OCI-LY1 (cell line): ENCODE measurements around the gene PKD2L1.

Experiments
- H2AFZ ChIP-seq: fragments of 200-600 bp; sonication (generic), shearing (Covaris generic); 2 replicates; pipeline ENCODE4 v1.6.0; 2014; ENCODE audit warnings: antibody characterized with exemption, mild to moderate bottlenecking, low read length
- H3F3A ChIP-seq: fragments of 200-600 bp; sonication (generic), shearing (Covaris generic); 2 replicates; pipeline ENCODE4 v1.6.0; 2014; ENCODE audit warnings: mild to moderate bottlenecking, antibody characterized with exemption, low read length, moderate library complexity; ENCODE audit not compliant: insufficient read depth
- H3K27ac ChIP-seq: fragments of 200-600 bp; sonication (generic); 2 replicates; pipeline ENCODE4 v1.5.1; 2014; ENCODE audit warnings: low read length, mixed run types, mild to moderate bottlenecking, low read depth; ENCODE audit not compliant: poor library complexity, severe bottlenecking
- H3K27me3 ChIP-seq: fragments of 200-600 bp; sonication (generic); 2 replicates; pipeline ENCODE4 v1.6.0; 2014; ENCODE audit warnings: antibody characterized with exemption, mild to moderate bottlenecking, low read length, moderate library complexity; ENCODE audit not compliant: insufficient read depth
- H3K36me3 ChIP-seq: fragments of 200-600 bp; sonication (generic); 2 replicates; pipeline ENCODE4 v1.6.1; 2014; ENCODE audit warnings: mild to moderate bottlenecking, antibody characterized with exemption, low read length, moderate library complexity, mixed read lengths; ENCODE audit not compliant: insufficient read depth
- H3K4me1 ChIP-seq: fragments of 200-600 bp; sonication (generic); 2 replicates; pipeline ENCODE4 v1.5.1; 2014; ENCODE audit warnings: mild to moderate bottlenecking, low read length, moderate library complexity; ENCODE audit not compliant: insufficient read depth, severe bottlenecking
- H3K4me2 ChIP-seq: fragments of 200-600 bp; sonication (generic), shearing (Covaris generic); 2 replicates; pipeline ENCODE4 v1.6.1; 2014; ENCODE audit warnings: low read length
- H3K4me3 ChIP-seq: fragments of 200-600 bp; sonication (generic); 2 replicates; pipeline ENCODE4 v1.5.1; 2014; ENCODE audit warnings: low read length, low read depth, mild to moderate bottlenecking, mixed read lengths; ENCODE audit not compliant: poor library complexity, severe bottlenecking
- H3K79me2 ChIP-seq: fragments of 200-600 bp; shearing (Covaris generic); 2 replicates; pipeline ENCODE4 v1.6.1; 2016; ENCODE audit warnings: mixed run types, low read length, mixed read lengths; ENCODE audit not compliant: insufficient read depth
- H3K9ac ChIP-seq: fragments of 200-600 bp; sonication (generic), shearing (Covaris generic); 2 replicates; pipeline ENCODE4 v1.6.1; 2014; ENCODE audit warnings: mild to moderate bottlenecking, low read length, mixed read lengths
- H3K9me2 ChIP-seq: fragments of 200-600 bp; sonication (generic), shearing (Covaris generic); 2 replicates; pipeline ENCODE4 v1.6.1; 2014; ENCODE audit warnings: low read depth, mild to moderate bottlenecking, low read length, mixed read lengths
- H3K9me3 ChIP-seq: fragments of 200-600 bp; shearing (Covaris generic); 2 replicates; pipeline ENCODE4 v1.6.1; 2014; ENCODE audit warnings: low read length, mixed read lengths
- H4K20me1 ChIP-seq: fragments of 200-600 bp; sonication (generic), shearing (Covaris generic); 2 replicates; pipeline ENCODE4 v1.6.0; 2016; ENCODE audit warnings: mild to moderate bottlenecking, low read length; ENCODE audit not compliant: insufficient read depth
- EZH2 ChIP-seq: fragments of 200-600 bp; sonication (generic), shearing (Covaris generic); IDR thresholded peaks from 2 replicates; pipeline ENCODE4 v1.8.0; 2017; ENCODE audit warnings: borderline replicate concordance, mixed run types, mild to moderate bottlenecking, antibody characterized with exemption, low read length, moderate library complexity, mixed read lengths
- TF ChIP-seq, protein P1 (sequence below): fragments of 200-600 bp; sonication (generic), shearing (Covaris generic); IDR thresholded peaks from 2 replicates; pipeline ENCODE4 v1.5.1; 2017; ENCODE audit warnings: mild to moderate bottlenecking, antibody characterized with exemption, low read length, moderate library complexity, mixed read lengths

Gene PKD2L1

DNA sequence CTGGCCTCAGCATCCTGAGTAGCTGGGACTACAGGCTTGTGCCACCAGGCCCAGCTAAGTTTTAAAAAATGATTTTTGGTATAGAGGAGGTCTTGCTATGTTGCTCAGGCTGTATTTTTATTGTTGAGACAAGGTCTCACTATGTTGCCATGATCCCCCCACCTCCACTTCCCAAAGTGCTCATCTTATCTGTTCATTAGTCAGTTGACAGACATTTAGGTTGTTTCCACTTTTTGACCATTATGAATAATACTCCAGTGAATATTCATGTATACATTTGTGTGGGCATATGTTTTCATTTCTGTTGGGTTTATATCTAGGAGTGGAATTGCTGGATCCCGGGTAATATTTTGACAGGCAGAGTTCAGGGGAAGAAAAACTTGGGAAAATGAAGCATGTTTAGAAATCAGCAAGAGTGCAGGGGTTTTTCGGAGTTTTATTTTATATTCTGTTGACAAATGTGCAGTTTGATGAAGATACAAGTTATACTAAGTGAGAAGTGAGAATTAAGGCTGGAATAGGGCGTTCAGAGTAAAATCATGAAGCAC lies 14.3 kb upstream of the PKD2L1 start:
- Histone ChIP-seq H3K4me1 (peaks cover 25% of the 10 kb centered on the region), H2AFZ (no peak overlapping the region), H3K4me3 (no peak overlapping the region), H3K4me2 (no peak overlapping the region), H3K27me3 (no peaks in the 10 kb centered on the region), H3F3A (no peaks in the 10 kb centered on the region), H4K20me1 (no peaks in the 10 kb centered on the region), H3K9me3 (no peaks in the 10 kb centered on the region), H3K9ac (no peak overlapping the region), H3K27ac (no peak overlapping the region), H3K9me2 (no peaks in the 10 kb centered on the region), H3K79me2 (peaks cover 20% of the 10 kb centered on the region), H3K36me3 (peaks cover 18% of the 10 kb centered on the region)
- TF ChIP-seq EZH2, result no peak
- TF ChIP-seq, protein P1, sequence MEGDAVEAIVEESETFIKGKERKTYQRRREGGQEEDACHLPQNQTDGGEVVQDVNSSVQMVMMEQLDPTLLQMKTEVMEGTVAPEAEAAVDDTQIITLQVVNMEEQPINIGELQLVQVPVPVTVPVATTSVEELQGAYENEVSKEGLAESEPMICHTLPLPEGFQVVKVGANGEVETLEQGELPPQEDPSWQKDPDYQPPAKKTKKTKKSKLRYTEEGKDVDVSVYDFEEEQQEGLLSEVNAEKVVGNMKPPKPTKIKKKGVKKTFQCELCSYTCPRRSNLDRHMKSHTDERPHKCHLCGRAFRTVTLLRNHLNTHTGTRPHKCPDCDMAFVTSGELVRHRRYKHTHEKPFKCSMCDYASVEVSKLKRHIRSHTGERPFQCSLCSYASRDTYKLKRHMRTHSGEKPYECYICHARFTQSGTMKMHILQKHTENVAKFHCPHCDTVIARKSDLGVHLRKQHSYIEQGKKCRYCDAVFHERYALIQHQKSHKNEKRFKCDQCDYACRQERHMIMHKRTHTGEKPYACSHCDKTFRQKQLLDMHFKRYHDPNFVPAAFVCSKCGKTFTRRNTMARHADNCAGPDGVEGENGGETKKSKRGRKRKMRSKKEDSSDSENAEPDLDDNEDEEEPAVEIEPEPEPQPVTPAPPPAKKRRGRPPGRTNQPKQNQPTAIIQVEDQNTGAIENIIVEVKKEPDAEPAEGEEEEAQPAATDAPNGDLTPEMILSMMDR, result no peak

DNA sequence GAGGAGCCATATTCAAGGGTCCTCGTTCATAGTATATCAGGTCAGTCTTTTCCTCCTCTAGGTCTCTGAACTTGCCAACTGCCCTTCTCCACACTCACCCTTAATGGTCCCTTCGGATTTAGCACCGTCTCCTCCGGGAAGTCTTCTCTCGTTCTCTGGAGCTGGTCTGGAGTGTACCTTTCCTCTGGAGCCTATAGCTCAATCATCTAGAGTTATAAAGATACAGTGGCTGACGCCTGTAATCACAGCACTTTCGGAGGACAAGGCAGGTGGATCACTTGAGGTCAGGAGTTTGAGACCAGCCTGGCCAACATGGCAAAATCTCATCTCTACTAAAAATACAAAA lies 12.6 kb upstream of the PKD2L1 start:
- peaks cover 5% of the 10 kb centered on the region for H3K79me2 ChIP-seq
- H3K9me2 ChIP-seq, result no peaks in the 10 kb centered on the region
- no peaks in the 10 kb centered on the region for H3K27me3 ChIP-seq
- H3K27ac ChIP-seq, result no peak overlapping the region
- no peaks in the 10 kb centered on the region for H3K9me3 ChIP-seq
- H3K9ac ChIP-seq, result no peak overlapping the region
- no peak overlapping the region for H3K4me2 ChIP-seq
- no peak overlapping the region for H2AFZ ChIP-seq
- peaks cover 24% of the 10 kb centered on the region for H3K4me1 ChIP-seq
- H3F3A ChIP-seq, result no peaks in the 10 kb centered on the region
- H3K4me3 ChIP-seq, result no peak overlapping the region
- H3K36me3 ChIP-seq, result peaks cover 1% of the 10 kb centered on the region; the same call in 1 of the 2 replicates
- TF ChIP-seq EZH2, result no peak
- TF ChIP-seq, protein P1, result no peak
- no peaks in the 10 kb centered on the region for H4K20me1 ChIP-seq

DNA sequence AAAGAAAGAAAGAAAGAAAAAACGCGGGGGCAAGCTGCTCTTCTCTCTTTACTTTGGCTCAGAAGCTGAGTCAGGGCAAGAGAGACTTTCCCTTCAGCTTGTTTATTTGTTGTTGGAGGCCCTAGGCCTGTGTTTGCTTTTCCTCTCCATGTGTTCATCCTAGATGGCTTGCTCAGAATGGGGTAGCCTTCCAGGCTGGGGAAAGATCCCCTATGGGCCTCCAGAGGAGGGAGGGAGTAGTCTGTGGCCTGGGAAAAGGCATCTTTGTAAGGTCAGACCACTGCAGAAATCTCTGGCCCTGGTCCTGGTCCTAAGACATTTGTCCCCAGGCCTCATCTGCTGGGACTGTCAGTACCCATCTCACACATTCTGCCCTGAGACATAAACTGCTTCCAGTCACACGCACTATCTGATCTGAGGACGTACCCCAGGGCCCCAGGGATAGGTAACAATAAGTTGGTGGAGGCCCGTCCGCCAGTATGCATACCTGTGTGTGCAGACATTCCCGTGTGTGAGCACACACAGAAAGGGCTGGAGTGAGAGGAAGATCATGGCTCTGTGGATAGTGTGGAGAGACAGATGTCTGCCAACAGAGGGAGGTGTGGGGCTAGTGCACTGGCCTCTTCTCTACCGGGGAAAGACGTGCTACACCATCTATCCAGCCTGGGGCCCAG lies 12.1 kb upstream of the PKD2L1 start:
- no peaks in the 10 kb centered on the region for H3K9me2 ChIP-seq
- no peak overlapping the region for H3K4me3 ChIP-seq
- no peaks in the 10 kb centered on the region; the same call in 1 of the 2 replicates for H3K79me2 ChIP-seq
- H3K27me3 ChIP-seq, result no peaks in the 10 kb centered on the region
- H3K4me1 ChIP-seq, result peaks cover 24% of the 10 kb centered on the region
- no peaks in the 10 kb centered on the region for H3K36me3 ChIP-seq
- H3K27ac ChIP-seq, result no peak overlapping the region
- H3K9me3 ChIP-seq, result no peaks in the 10 kb centered on the region
- no peak overlapping the region for H3K9ac ChIP-seq
- no peaks in the 10 kb centered on the region for H3F3A ChIP-seq
- H4K20me1 ChIP-seq, result no peaks in the 10 kb centered on the region
- H3K4me2 ChIP-seq, result no peak overlapping the region
- H2AFZ ChIP-seq, result no peak overlapping the region
- no peak for TF ChIP-seq EZH2
- TF ChIP-seq, protein P1, result peak; percentile 45
